ENCODE results near the gene HCFC2.

HCFC2 gene

GRCh38 chr12:104137001-104137901, 72.9 kb downstream of the HCFC2 start:
- Histone ChIP-seq H2AFZ (ENCODE audit: low read length, unreplicated experiment) (peak overlapping the region; percentile 81), H3K79me2 (ENCODE audit: control insufficient read depth, insufficient read depth, low read length, unreplicated experiment) (peaks cover 42% of the 10 kb centered on the region), H3K4me1 (ENCODE audit: control insufficient read depth, insufficient read depth, low read length, unreplicated experiment) (peaks cover 36% of the 10 kb centered on the region), H3K27ac (ENCODE audit: low read depth, low read length) (peak overlapping the region; percentile 25), H3K27me3 (ENCODE audit: insufficient read depth, low read length) (no peaks in the 10 kb centered on the region), H3K36me3 (ENCODE audit: insufficient read depth, low read length) (peaks cover 15% of the 10 kb centered on the region), H3K4me3 (ENCODE audit: low read depth, low read length) (peak overlapping the region; percentile 97)

GRCh38 chr12:104137902-104138796, 73.8 kb downstream of the HCFC2 start, which contains the start of gene NFYB:
Gene NFYB (minus strand): TSS chr12:104138210. CDS start chr12:104135453, 2,757 bp downstream.
- peaks cover 7% of the 10 kb centered on the region for H3K36me3 ChIP-seq (ENCODE audit: insufficient read depth, low read length)
- H3K4me3 ChIP-seq (ENCODE audit: low read depth, low read length): peak within 1 kb of the TSS; percentile 97
- peak within 1 kb of the TSS; percentile 81 for H2AFZ ChIP-seq (ENCODE audit: low read length, unreplicated experiment)
- H3K4me1 ChIP-seq (ENCODE audit: control insufficient read depth, insufficient read depth, low read length, unreplicated experiment): peaks cover 34% of the 10 kb centered on the region
- H3K79me2 ChIP-seq (ENCODE audit: control insufficient read depth, insufficient read depth, low read length, unreplicated experiment): peaks cover 35% of the 10 kb centered on the region
- H3K27ac ChIP-seq (ENCODE audit: low read depth, low read length): peak within 1 kb of the TSS; percentile 28
- no peaks in the 10 kb centered on the region for H3K27me3 ChIP-seq (ENCODE audit: insufficient read depth, low read length)

- Histone ChIP-seq H3K4me3 (ENCODE audit: low read depth, low read length) (peak overlapping the region; percentile 69), H3K27me3 (ENCODE audit: insufficient read depth, low read length) (no peaks in the 10 kb centered on the region), H3K36me3 (ENCODE audit: insufficient read depth, low read length) (0 out of 2 replicates have a peak, but pooled peaks cover 2% of the 10 kb centered on the region), H3K4me1 (ENCODE audit: control insufficient read depth, insufficient read depth, low read length, unreplicated experiment) (peaks cover 27% of the 10 kb centered on the region), H3K27ac (ENCODE audit: low read depth, low read length) (no peak overlapping the region), H2AFZ (ENCODE audit: low read length, unreplicated experiment) (peak overlapping the region; percentile 37), H3K79me2 (ENCODE audit: control insufficient read depth, insufficient read depth, low read length, unreplicated experiment) (peaks cover 32% of the 10 kb centered on the region)
Measured at GRCh38 chr12:104138797-104139152, 74.4 kb downstream of the HCFC2 start.

GRCh38 chr12:104142543-104142942, 78.2 kb downstream of the HCFC2 start:
- H3K4me3 ChIP-seq (ENCODE audit: low read depth, low read length): no peak overlapping the region
- no peaks in the 10 kb centered on the region for H3K27me3 ChIP-seq (ENCODE audit: insufficient read depth, low read length)
- no peak overlapping the region for H3K27ac ChIP-seq (ENCODE audit: low read depth, low read length)
- no peaks in the 10 kb centered on the region for H3K36me3 ChIP-seq (ENCODE audit: insufficient read depth, low read length)
- no peaks in the 10 kb centered on the region for H3K79me2 ChIP-seq (ENCODE audit: control insufficient read depth, insufficient read depth, low read length, unreplicated experiment)
- H3K4me1 ChIP-seq (ENCODE audit: control insufficient read depth, insufficient read depth, low read length, unreplicated experiment): peaks cover 4% of the 10 kb centered on the region
- no peak overlapping the region for H2AFZ ChIP-seq (ENCODE audit: low read length, unreplicated experiment)

GRCh38 chr12:104143002-104143401, 78.7 kb downstream of the HCFC2 start:
- Histone ChIP-seq H3K4me3 (ENCODE audit: low read depth, low read length) (no peak overlapping the region), H2AFZ (ENCODE audit: low read length, unreplicated experiment) (no peak overlapping the region), H3K36me3 (ENCODE audit: insufficient read depth, low read length) (no peaks in the 10 kb centered on the region), H3K27me3 (ENCODE audit: insufficient read depth, low read length) (no peaks in the 10 kb centered on the region), H3K79me2 (ENCODE audit: control insufficient read depth, insufficient read depth, low read length, unreplicated experiment) (no peaks in the 10 kb centered on the region), H3K4me1 (ENCODE audit: control insufficient read depth, insufficient read depth, low read length, unreplicated experiment) (peaks cover 4% of the 10 kb centered on the region), H3K27ac (ENCODE audit: low read depth, low read length) (no peak overlapping the region)

GRCh38 chr12:104143918-104144317, 79.6 kb downstream of the HCFC2 start:
- no peaks in the 10 kb centered on the region for H3K79me2 ChIP-seq (ENCODE audit: control insufficient read depth, insufficient read depth, low read length, unreplicated experiment)
- no peaks in the 10 kb centered on the region; the same call in 1 of the 2 replicates for H3K27me3 ChIP-seq (ENCODE audit: insufficient read depth, low read length)
- H3K4me1 ChIP-seq (ENCODE audit: control insufficient read depth, insufficient read depth, low read length, unreplicated experiment): peaks cover under 1% of the 10 kb centered on the region
- no peak overlapping the region for H3K4me3 ChIP-seq (ENCODE audit: low read depth, low read length)
- no peak overlapping the region for H2AFZ ChIP-seq (ENCODE audit: low read length, unreplicated experiment)
- no peak overlapping the region for H3K27ac ChIP-seq (ENCODE audit: low read depth, low read length)
- no peaks in the 10 kb centered on the region for H3K36me3 ChIP-seq (ENCODE audit: insufficient read depth, low read length)

GRCh38 chr12:104147346-104147745, 83.0 kb downstream of the HCFC2 start:
- Histone ChIP-seq H3K4me1 (ENCODE audit: control insufficient read depth, insufficient read depth, low read length, unreplicated experiment) (no peaks in the 10 kb centered on the region), H3K27me3 (ENCODE audit: insufficient read depth, low read length) (peaks cover 6% of the 10 kb centered on the region; the same call in 1 of the 2 replicates), H3K79me2 (ENCODE audit: control insufficient read depth, insufficient read depth, low read length, unreplicated experiment) (no peaks in the 10 kb centered on the region), H3K27ac (ENCODE audit: low read depth, low read length) (no peak overlapping the region), H3K4me3 (ENCODE audit: low read depth, low read length) (no peak overlapping the region), H2AFZ (ENCODE audit: low read length, unreplicated experiment) (no peak overlapping the region), H3K36me3 (ENCODE audit: insufficient read depth, low read length) (no peaks in the 10 kb centered on the region)

- H3K4me3 ChIP-seq (ENCODE audit: low read depth, low read length): no peak overlapping the region
- H2AFZ ChIP-seq (ENCODE audit: low read length, unreplicated experiment): no peak overlapping the region
- no peaks in the 10 kb centered on the region for H3K36me3 ChIP-seq (ENCODE audit: insufficient read depth, low read length)
- no peaks in the 10 kb centered on the region for H3K4me1 ChIP-seq (ENCODE audit: control insufficient read depth, insufficient read depth, low read length, unreplicated experiment)
- peaks cover 6% of the 10 kb centered on the region; the same call in 1 of the 2 replicates for H3K27me3 ChIP-seq (ENCODE audit: insufficient read depth, low read length)
- H3K27ac ChIP-seq (ENCODE audit: low read depth, low read length): no peak overlapping the region
- H3K79me2 ChIP-seq (ENCODE audit: control insufficient read depth, insufficient read depth, low read length, unreplicated experiment): no peaks in the 10 kb centered on the region
Measured at GRCh38 chr12:104150416-104150815, 86.1 kb downstream of the HCFC2 start.

GRCh38 chr12:104152685-104153241, 88.4 kb downstream of the HCFC2 start:
- no peaks in the 10 kb centered on the region for H3K4me1 ChIP-seq (ENCODE audit: control insufficient read depth, insufficient read depth, low read length, unreplicated experiment)
- H3K79me2 ChIP-seq (ENCODE audit: control insufficient read depth, insufficient read depth, low read length, unreplicated experiment): no peaks in the 10 kb centered on the region
- no peak overlapping the region for H2AFZ ChIP-seq (ENCODE audit: low read length, unreplicated experiment)
- H3K36me3 ChIP-seq (ENCODE audit: insufficient read depth, low read length): no peaks in the 10 kb centered on the region
- H3K27me3 ChIP-seq (ENCODE audit: insufficient read depth, low read length): peaks cover 6% of the 10 kb centered on the region; the same call in 1 of the 2 replicates
- no peak overlapping the region for H3K4me3 ChIP-seq (ENCODE audit: low read depth, low read length)
- H3K27ac ChIP-seq (ENCODE audit: low read depth, low read length): no peak overlapping the region

GRCh38 chr12:104154286-104154685, 90.0 kb downstream of the HCFC2 start:
- no peak overlapping the region for H2AFZ ChIP-seq (ENCODE audit: low read length, unreplicated experiment)
- H3K79me2 ChIP-seq (ENCODE audit: control insufficient read depth, insufficient read depth, low read length, unreplicated experiment): no peaks in the 10 kb centered on the region
- no peak overlapping the region for H3K27ac ChIP-seq (ENCODE audit: low read depth, low read length)
- no peak overlapping the region for H3K4me3 ChIP-seq (ENCODE audit: low read depth, low read length)
- no peaks in the 10 kb centered on the region for H3K36me3 ChIP-seq (ENCODE audit: insufficient read depth, low read length)
- H3K27me3 ChIP-seq (ENCODE audit: insufficient read depth, low read length): peaks cover 5% of the 10 kb centered on the region; the same call in 1 of the 2 replicates
- H3K4me1 ChIP-seq (ENCODE audit: control insufficient read depth, insufficient read depth, low read length, unreplicated experiment): no peaks in the 10 kb centered on the region
